Measurements from ENCODE around the gene PARP14.

PARP14 gene

DNA sequence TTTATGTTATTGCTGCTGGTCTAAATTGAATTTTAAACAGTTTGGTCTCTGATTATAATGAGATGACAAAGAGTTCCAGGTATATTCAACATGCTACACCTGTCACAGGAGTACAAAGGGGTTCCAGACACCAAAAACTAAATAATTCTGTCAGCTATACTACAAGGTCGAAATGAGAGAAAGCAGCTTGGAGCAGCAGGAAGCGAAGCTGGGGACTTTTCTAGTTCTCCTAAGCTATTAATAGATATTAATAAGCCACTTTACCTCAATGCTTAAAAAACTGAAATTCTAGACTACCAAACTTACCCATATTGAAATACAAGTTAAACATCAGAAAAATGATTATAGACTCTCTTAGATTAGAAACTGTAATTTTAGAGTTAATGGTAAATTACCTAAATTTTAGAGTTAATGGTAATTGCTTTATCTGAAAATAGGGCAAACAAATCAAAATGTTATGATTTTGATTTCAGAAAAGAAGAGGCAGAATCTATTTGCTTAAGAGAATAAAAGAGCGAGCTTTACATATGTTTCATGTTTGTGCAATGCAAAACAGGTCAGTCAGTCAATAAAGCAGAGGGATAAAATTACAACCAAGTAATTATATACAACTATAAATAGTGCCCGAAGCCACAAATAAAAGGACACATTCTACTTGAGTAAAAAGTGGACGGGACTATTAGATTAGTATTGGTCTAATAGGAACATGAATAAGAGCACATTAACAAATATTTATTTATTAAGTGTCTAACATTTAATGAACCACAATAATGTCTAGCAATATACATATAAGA is 96.2 kb downstream of the PARP14 start:
- H3K27me3 ChIP-seq (ENCODE audit: control insufficient read depth in 1 of 2, insufficient read depth in 2 of 2, low read length in 2 of 2), result no peaks in the 10 kb centered on the region
- peaks cover 4% of the 10 kb centered on the region for H3K36me3 ChIP-seq (ENCODE audit: insufficient read depth, low read length)
- no peak overlapping the region for H3K9ac ChIP-seq (ENCODE audit: low read length)
- H3K4me1 ChIP-seq (ENCODE audit: insufficient read depth, low read length), result no peaks in the 10 kb centered on the region
- no peak overlapping the region for H3K4me3 ChIP-seq (ENCODE audit: low read depth in 1 of 2, low read length in 2 of 2)
- H3K9me3 ChIP-seq (ENCODE audit: low read length), result no peaks in the 10 kb centered on the region
- no peak overlapping the region for H3K27ac ChIP-seq (ENCODE audit: low read depth, low read length)

DNA sequence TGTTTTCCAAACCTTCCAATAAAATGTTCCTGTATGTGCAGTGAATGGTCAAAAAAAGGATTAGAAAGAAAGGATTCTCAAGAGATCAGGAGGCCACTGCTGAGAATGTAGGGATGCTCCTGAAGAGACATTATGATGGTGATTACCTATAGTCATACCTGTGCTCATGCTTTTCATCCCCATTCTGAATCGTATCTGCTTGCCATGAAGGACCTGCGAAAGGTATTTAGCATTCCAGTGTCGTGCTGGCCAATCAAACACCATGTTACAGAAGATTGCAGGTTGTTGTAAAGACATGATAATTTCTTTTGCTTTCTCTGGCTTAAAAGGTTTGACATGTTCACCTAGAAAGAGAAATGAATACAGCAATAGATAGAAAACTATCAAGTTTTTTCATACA is 96.9 kb downstream of the PARP14 start:
- Histone ChIP-seq H3K27me3 (ENCODE audit: control insufficient read depth in 1 of 2, insufficient read depth in 2 of 2, low read length in 2 of 2) (no peaks in the 10 kb centered on the region), H3K4me1 (ENCODE audit: insufficient read depth, low read length) (no peaks in the 10 kb centered on the region)

More for the DNA sequence above, 96.9 kb downstream of the PARP14 start:
- Histone ChIP-seq H3K9ac (ENCODE audit: low read length) (no peak overlapping the region), H3K36me3 (ENCODE audit: insufficient read depth, low read length) (peaks cover 4% of the 10 kb centered on the region), H3K9me3 (ENCODE audit: low read length) (no peaks in the 10 kb centered on the region), H3K27ac (ENCODE audit: low read depth, low read length) (no peak overlapping the region), H3K4me3 (ENCODE audit: low read depth in 1 of 2, low read length in 2 of 2) (no peak overlapping the region)

All from muscle layer of colon (tissue), 2 donors.